ENCODE data around the gene TTC21B. TPM values are rescaled to one million over a fixed set of nuclear protein-coding genes. Genes with fewer than 3 reads are reported as not detected.
A peak's percentile ranks its signal among the peaks of the same experiment; 100 is the strongest.

TTC21B gene
- total and polyA plus RNA-seq, 2 donors from 2014 or later: 8.4 to 15.2 TPM

- H3K27ac ChIP-seq (ENCODE audit: low read depth in 2 of 2, low read length in 2 of 2): no peak overlapping the region
- H3K27me3 ChIP-seq (ENCODE audit: control insufficient read depth, insufficient read depth, low read length): no peaks in the 10 kb centered on the region
- no peaks in the 10 kb centered on the region for H3K36me3 ChIP-seq (ENCODE audit: control insufficient read depth in 2 of 3, insufficient read depth in 3 of 3, low read length in 3 of 3)
- no peak for TF ChIP-seq CTCF (IDR thresholded peaks at IDR 0.05; ENCODE audit: borderline replicate concordance, extremely low read depth, insufficient read depth)
- H3K9me3 ChIP-seq (ENCODE audit: control insufficient read depth in 2 of 3, insufficient read depth in 1 of 3, low read length in 3 of 3): no peaks in the 10 kb centered on the region
- no peak overlapping the region for H3K4me3 ChIP-seq (ENCODE audit: low read length in 3 of 3)
- FAIRE-seq (no peak), DNase-seq (no peak)
- no peak overlapping the region for H3K9ac ChIP-seq (ENCODE audit: low read length in 3 of 3)
- H3K4me1 ChIP-seq (ENCODE audit: control insufficient read depth in 2 of 3, insufficient read depth in 2 of 3, low read depth in 1 of 3, low read length in 3 of 3): no peaks in the 10 kb centered on the region
- intact Hi-C loops (cut with DNase I): no loop called here
These were observed 125.7 kb downstream of the TTC21B start for GRCh38 chr2:165827921-165828276.

GRCh38 chr2:165827016-165827920, 126.3 kb downstream of the TTC21B start:
- intact Hi-C loops (cut with DNase I): no loop called here
- TF ChIP-seq CTCF (IDR thresholded peaks at IDR 0.05; ENCODE audit: borderline replicate concordance, extremely low read depth, insufficient read depth): no peak
- no peaks in the 10 kb centered on the region for H3K27me3 ChIP-seq (ENCODE audit: control insufficient read depth, insufficient read depth, low read length)
- no peak for DNase-seq
- H3K36me3 ChIP-seq (ENCODE audit: control insufficient read depth in 2 of 3, insufficient read depth in 3 of 3, low read length in 3 of 3): no peaks in the 10 kb centered on the region
- no peak overlapping the region for H3K4me3 ChIP-seq (ENCODE audit: low read length in 3 of 3)
- no peak for FAIRE-seq
- H3K27ac ChIP-seq (ENCODE audit: low read depth in 2 of 2, low read length in 2 of 2): no peak overlapping the region
- H3K9me3 ChIP-seq (ENCODE audit: control insufficient read depth in 2 of 3, insufficient read depth in 1 of 3, low read length in 3 of 3): no peaks in the 10 kb centered on the region
- H3K9ac ChIP-seq (ENCODE audit: low read length in 3 of 3): no peak overlapping the region
- no peaks in the 10 kb centered on the region for H3K4me1 ChIP-seq (ENCODE audit: control insufficient read depth in 2 of 3, insufficient read depth in 2 of 3, low read depth in 1 of 3, low read length in 3 of 3)

GRCh38 chr2:165825041-165825440, 128.5 kb downstream of the TTC21B start:
- Histone ChIP-seq H3K36me3 (ENCODE audit: control insufficient read depth in 2 of 3, insufficient read depth in 3 of 3, low read length in 3 of 3) (no peaks in the 10 kb centered on the region), H3K27ac (ENCODE audit: low read depth in 2 of 2, low read length in 2 of 2) (no peak overlapping the region), H3K4me1 (ENCODE audit: control insufficient read depth in 2 of 3, insufficient read depth in 2 of 3, low read depth in 1 of 3, low read length in 3 of 3) (no peaks in the 10 kb centered on the region), H3K4me3 (ENCODE audit: low read length in 3 of 3) (no peak overlapping the region), H3K9me3 (ENCODE audit: control insufficient read depth in 2 of 3, insufficient read depth in 1 of 3, low read length in 3 of 3) (no peaks in the 10 kb centered on the region), H3K27me3 (ENCODE audit: control insufficient read depth, insufficient read depth, low read length) (no peaks in the 10 kb centered on the region), H3K9ac (ENCODE audit: low read length in 3 of 3) (no peak overlapping the region)
- no peak for FAIRE-seq
- no peak for TF ChIP-seq CTCF (IDR thresholded peaks at IDR 0.05; ENCODE audit: borderline replicate concordance, extremely low read depth, insufficient read depth)
- intact Hi-C loops (cut with DNase I): no loop called here
- DNase-seq: peak in 3 of 5 donors; percentile 13 to 47 (median 17)

Other genes starting within 250 kb of the TTC21B start
- 38.6 TPM for gene GALNT3, start 159.5 kb downstream of the TTC21B start, total RNA-seq
- 8.8 TPM for gene GALNT3, start 159.5 kb downstream of the TTC21B start, polyA plus RNA-seq (ENCODE audit: insufficient read depth, low read depth, low replicate concordance)
- gene SCN1A, start 174.2 kb upstream of the TTC21B start, total RNA-seq: not detected
- not detected for gene SCN1A, start 174.2 kb upstream of the TTC21B start, polyA plus RNA-seq (ENCODE audit: insufficient read depth, low read depth, low replicate concordance)

Data from kidney (tissue), 14 donors.